HG02588 (cell line): ENCODE measurements around the gene ASMTL.
"Not testable (repeated sequence)": the region's sequence is repeated elsewhere in the genome, so short reads cannot be mapped to it uniquely, and the experiment has no call there.

Experiments
- ATAC-seq: cut with Tn5 transposase; IDR thresholded peaks from one replicate; pipeline ENCODE4 v1.9.1; 2021; ENCODE audit warnings: mild to moderate bottlenecking, moderate library complexity; ENCODE audit not compliant: unreplicated experiment

ASMTL gene

DNA sequence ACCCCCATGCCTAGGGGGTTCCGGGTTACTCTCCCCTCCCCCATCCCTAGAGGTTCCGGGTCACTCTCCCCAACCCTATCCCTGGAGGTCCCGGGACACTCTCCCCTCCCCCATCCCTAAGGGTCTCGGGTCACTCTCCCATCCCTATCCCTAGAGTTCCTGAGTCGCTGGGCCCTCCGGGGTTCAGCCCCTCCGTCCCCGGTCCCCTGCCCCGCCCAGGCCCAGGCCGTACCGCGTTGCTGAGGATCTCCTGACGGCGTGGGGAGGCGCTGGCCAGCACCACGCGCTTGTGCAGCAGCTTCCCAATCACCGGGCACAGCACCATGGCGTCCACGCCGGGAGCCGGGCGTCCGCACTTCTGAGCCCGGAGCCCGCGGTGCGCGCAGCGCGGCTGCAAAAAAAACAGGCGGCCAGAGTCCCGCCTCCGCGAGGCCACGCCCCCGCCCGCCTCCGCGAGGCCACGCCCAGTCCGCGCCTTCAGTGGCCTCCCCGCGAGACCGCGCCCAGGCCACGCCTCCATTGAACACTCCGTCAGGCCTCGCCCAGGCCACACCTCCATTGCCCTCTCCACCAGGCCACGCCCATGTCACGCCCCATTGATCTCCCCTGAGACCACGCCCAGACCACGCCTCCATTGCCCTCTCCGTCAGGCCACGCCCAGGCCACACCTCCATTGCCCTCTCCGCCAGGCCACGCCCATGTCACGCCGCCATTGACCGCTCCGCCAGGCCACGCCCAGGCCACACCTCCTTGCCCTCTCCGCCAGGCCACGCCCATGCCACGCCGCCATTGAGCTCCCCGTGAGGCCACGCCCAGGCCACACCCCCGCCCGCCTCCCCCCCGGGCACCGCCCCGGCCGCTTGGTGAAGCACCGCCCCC is at the start of gene ASMTL:
Gene ASMTL, minus strand, starts transcription at position 394 of the 879 bp plus-strand sequence. Its CDS starts 69 bp downstream, at position 325.
- peak; percentile 76 for ATAC-seq

- peak; percentile 39 for ATAC-seq
Measured at GRCh38 chrX:1502241-1502640, 49.5 kb upstream of the ASMTL start.

- peak; percentile 51 for ATAC-seq
Measured at GRCh38 chrX:1500701-1501624, 48.3 kb upstream of the ASMTL start.

DNA sequence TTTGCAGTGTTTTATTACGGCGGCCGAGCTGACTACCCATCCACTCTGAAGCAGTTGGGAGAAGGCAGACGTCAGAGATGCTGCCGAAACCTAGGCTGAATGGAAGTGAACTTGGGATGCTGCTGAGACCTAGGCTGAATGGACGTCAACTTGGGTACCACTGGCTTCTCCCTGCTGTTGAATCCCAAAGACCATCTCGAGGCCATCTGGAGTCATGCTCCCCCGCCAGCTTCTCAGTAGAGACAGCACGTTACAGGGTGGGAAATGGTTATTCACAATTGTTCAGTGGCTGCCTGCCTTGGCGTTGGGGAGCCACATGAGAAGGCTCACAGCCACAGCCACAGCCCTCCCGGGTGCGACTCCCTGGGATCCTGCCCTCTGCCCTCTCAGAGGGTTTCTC is 43.4 kb upstream of the ASMTL start:
- no peak for ATAC-seq

GRCh38 chrX:1493877-1494510 is 41.3 kb upstream of the ASMTL start:
- peak; percentile 47 for ATAC-seq

- ATAC-seq = peak; percentile 10
Measured at GRCh38 chrX:1493412-1493811, 40.7 kb upstream of the ASMTL start.

DNA sequence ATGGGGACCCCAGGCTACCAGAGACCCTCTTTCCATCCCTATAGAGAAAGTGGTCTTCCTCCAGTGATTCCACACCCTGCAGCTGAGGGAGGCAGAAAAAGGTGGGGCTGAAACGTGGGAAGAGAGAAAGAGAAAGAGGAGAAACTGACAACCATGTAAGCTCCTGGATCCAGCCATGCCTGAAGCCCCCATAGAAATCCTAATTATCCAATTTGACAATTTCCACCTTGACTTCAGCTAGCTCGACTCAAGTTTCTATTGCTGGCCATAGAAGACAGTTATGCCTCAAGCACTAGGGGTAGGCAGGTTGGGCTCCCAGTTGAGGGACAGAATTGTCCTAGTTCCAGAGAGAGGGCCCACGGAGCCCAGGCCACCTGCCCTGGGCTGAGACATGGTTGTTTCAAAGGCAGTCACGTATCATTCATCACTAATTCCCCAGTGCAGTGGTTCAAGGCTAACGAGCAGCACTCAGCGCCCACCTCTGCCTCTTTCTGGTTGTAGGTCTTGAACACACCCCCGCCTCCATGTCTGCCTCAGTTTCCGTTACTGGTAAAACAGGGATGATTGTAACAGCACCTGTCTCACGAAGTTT is 39.8 kb upstream of the ASMTL start:
- ATAC-seq = no peak

- ATAC-seq = peak; percentile 72
Measured at GRCh38 chrX:1491851-1492349, 39.2 kb upstream of the ASMTL start.

- not testable (repeated sequence) for ATAC-seq
Measured at GRCh38 chrX:1491248-1491647, 38.5 kb upstream of the ASMTL start.

DNA sequence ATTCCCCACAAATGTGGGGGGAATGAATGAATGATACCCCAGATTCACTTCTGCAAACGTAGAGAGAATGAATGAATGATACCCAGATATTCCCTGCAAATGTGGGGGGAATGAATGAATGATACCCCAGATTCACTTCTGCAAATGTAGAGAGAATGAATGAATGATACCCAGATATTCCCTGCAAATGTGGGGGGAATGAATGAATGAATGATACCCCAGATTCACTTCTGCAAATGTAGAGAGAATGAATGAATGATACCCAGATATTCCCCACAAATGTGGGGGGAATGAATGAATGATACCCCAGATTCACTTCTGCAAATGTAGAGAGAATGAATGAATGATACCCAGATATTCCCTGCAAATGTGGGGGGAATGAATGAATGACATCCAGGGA is 38.0 kb upstream of the ASMTL start:
- ATAC-seq = not testable (repeated sequence)

GRCh38 chrX:1489354-1489753 is 36.6 kb upstream of the ASMTL start:
- ATAC-seq = not testable (repeated sequence)

DNA sequence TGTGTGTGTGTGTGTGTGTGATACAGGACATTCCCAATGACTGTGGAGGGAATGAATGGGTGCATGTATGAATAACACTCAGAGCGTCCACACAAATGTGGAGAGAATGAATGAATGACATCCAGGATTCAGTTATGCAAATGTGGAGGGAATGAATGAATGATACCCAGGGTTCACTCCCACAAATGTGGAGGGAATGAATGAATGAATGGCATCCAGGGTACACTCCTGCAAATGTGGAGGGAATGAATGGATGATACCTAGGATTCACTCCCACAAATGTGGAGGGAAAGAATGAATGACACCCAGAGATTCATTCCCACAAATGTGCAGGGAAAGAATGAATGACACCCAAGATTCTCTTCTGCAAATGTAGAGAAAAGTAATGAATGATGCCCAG is 36.0 kb upstream of the ASMTL start:
- ATAC-seq = no peak

- no peak for ATAC-seq
Measured at GRCh38 chrX:1488141-1488540, 35.4 kb upstream of the ASMTL start.

- no peak for ATAC-seq
Measured at GRCh38 chrX:1487401-1487800, 34.7 kb upstream of the ASMTL start.

DNA sequence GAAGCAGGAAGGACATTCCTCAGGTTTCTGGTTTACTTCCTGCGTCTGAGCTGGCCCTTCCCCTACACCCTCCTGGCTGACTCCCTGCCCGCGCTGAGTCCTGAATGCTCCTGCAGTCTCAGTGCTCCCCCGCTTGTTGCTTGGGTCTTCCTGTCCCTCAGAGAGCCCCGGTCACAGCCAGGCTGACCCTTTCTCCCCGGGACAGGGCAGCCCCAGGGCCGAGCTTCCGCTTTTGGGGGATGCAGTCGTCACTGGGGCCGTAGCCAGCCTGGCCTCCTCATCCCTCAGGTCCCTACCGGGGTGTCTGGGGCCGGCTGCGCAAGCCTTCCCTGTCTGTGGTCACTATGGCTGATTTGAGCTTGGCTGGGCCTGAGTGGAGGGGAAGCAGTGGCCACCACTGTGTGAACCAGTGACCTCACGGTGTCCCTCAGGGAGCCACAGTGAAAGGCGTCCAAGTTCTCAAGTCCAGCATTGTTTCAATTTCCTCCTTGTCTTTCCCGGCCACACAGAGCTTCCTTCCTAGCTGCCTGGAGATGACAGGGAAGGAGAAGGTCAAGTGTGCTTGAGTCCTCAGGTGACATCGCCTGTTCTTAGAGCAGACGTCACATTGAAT is 34.1 kb upstream of the ASMTL start:
- ATAC-seq = no peak

DNA sequence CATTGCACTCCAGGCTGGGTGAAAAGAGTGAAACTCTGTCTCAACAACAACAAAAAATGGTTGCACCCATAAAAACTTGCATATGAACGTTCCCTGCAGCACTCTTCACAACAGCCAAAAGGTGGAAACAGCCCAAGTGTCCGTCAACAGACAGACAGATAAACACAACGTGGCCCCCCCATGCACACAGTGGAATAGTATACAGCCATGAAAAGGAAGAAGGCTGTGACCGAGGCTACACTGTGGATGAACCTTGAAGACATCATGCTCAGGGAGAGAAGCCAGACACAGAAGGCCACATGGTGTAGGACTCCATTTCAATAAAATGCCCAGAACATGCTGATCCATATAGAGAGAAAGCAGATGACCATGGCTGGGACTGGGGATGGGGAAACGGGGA is 33.5 kb upstream of the ASMTL start:
- ATAC-seq = no peak

DNA sequence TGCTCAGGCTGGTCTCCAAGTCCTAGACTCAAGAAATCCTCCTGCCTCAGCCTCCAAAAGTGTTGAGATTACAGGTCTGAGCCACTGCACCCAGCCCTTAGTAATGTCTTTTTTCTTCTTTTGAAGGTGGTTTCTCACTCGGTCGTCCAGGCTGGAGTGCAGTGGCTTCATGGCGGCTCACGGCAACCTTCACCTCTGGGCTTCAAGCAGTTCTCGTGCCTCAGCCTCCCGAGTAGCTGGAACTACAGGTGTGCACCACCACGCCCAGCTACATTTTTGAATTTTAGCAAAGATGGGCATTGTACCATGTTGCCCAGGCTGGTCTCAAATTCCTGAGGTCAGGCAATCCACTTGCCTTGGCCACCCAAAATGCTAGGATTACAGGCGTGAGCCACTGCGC is 32.3 kb upstream of the ASMTL start:
- ATAC-seq = no peak

DNA sequence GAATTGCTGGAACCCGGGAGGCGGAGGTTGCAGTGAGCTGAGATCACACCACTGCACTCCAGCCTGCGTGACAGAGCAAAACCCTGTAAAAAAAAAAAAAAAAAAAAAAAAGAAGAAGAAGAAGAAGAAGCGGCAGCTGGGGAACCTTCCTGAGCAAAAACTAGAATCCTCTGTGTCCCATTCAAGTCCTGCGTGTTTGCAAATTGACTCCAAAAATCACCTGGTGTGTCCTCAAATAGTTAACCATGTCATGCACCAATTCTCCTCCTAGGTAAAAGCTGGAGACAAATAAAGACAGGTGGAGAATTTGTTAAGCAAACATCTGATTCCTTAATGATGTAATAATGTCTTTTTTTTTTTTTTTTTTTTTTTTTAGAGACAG is 31.9 kb upstream of the ASMTL start:
- ATAC-seq = no peak

DNA sequence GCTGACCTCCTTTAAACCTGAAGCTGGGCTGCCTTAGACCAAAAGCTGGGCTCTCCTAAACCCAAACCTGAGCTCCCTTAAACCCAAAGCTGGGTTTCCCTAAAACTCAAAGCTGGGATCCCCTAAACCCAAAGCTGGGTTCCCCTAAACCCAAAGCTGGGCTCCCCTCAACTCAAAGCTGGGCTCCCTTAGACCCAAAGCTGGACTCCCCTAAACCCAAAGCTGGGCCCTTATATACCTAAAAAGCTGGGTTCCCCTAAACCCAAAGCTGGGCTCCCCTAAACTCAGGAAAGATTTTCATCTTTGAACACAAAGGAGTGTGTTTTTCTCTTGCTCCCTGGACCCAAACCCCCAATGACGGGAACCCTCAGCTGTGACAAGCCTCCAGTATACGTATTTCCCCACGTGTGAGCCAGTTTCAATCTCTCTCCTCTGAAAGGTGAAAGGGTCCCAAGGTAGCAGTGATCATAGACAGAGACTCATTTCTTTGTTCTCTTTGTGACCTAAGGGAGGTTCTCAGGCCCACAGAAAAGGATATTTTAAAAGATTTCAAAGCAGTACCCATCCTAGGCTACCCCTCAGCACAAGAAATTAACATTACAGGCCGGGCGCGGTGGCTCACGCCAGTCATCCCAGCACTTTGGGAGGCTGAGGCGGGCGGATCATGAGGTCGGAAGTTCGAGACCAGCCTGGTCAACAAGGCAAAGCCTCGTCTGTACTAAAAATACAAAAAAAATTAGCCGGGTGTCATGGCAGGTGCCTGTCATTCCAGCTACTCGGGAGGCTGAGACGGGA is 31.3 kb upstream of the ASMTL start:
- ATAC-seq = peak; percentile 49
